A549 (cell line): ENCODE measurements around the gene UBE3B. TPM values are rescaled to one million over a fixed set of nuclear protein-coding genes. Genes with fewer than 3 reads are reported as not detected.

Experiments used
- ATAC-seq, 2 experiments: fragments of 200-7000 bp in 1 of 2; fragments of >200 bp in 1 of 2; cut with Nextera tagmentation in 1 of 2; cut with Tn5 transposase in 1 of 2; 3 replicates each; pipeline versions ENCODE4 v1.8.0 to v1.9.1; 2018 to 2020; ENCODE audit warnings: mild to moderate bottlenecking in 1 of 2, moderate library complexity in 1 of 2
- CTCF ChIA-PET: fragments of 300-600 bp; sonication (Branson Sonifier 250); formaldehyde crosslinking; extraction: SDS; loops from one replicate; lab custom pipeline; 2021; ENCODE audit warnings: antibody characterized with exemption, inconsistent platforms; lab: Yijun Ruan, JAX
- POLR2A ChIA-PET: fragments of 350-600 bp; formaldehyde crosslinking; extraction: SDS; loops from one replicate; lab custom pipeline; 2021; ENCODE audit warnings: antibody characterized with exemption, inconsistent platforms; lab: Yijun Ruan, JAX
- DNase-seq, 2 experiments: peaks; one replicate each; pipeline versions ENCODE4 v3.0.0 to v3.0.0-alpha.2; 2011 to 2016; ENCODE audit warnings: low read depth in 1 of 2, low spot score in 1 of 2
- FAIRE-seq: peaks from 2 replicates; lab custom pipeline; 2011; peaks lifted over from hg19 to GRCh38; lab: Jason Lieb, UNC
- H3K27ac ChIP-seq, 2 experiments: fragments of >200 bp; sonication (Bioruptor Twin); formaldehyde crosslinking; 3 replicates each; pipeline ENCODE4 v1.5.1; 2016 to 2017
- H3K4me1 ChIP-seq: fragments of >200 bp; sonication (Bioruptor Twin); formaldehyde crosslinking; 3 replicates; pipeline ENCODE4 v1.6.1; 2016
- H3K4me2 ChIP-seq: fragments of >200 bp; sonication (Bioruptor Twin); formaldehyde crosslinking; 3 replicates; pipeline ENCODE4 v1.6.1; 2016
- H3K4me3 ChIP-seq: fragments of >200 bp; sonication (Bioruptor Twin); formaldehyde crosslinking; 3 replicates; pipeline ENCODE4 v1.5.1; 2016
- H3K9me3 ChIP-seq: fragments of >200 bp; sonication (Bioruptor Twin); formaldehyde crosslinking; 3 replicates; pipeline ENCODE4 v1.6.1; 2016
- BHLHE40 ChIP-seq: IDR thresholded peaks from 2 replicates; pipeline ENCODE4 v1.6.1; 2012; ENCODE audit warnings: low read depth, low read length, inconsistent platforms
- CEBPB ChIP-seq, 2 experiments: fragments of >200 bp in 1 of 2; sonication (Bioruptor Twin) in 1 of 2; formaldehyde crosslinking in 1 of 2; IDR thresholded peaks; 2 replicates each; pipeline ENCODE4 v1.6.1; 2012 to 2016
- CHD4 ChIP-seq: fragments of 200-600 bp; sonication (generic); IDR thresholded peaks from 2 replicates; pipeline ENCODE4 v1.6.1; 2016; ENCODE audit warnings: antibody characterized with exemption, mild to moderate bottlenecking, borderline replicate concordance
- ESRRA ChIP-seq: fragments of 150-350 bp; IDR thresholded peaks from 2 replicates; pipeline ENCODE4 v1.6.1; 2014; ENCODE audit warnings: mild to moderate bottlenecking, low read length, borderline replicate concordance
- FOSB ChIP-seq: fragments of 250-450 bp; sonication (Bioruptor Pico); IDR thresholded peaks from 2 replicates; pipeline ENCODE4 v1.5.0; 2020; ENCODE audit warnings: mild to moderate bottlenecking, moderate library complexity
- FOXS1 ChIP-seq: fragments of 250-450 bp; sonication (Bioruptor Pico); IDR thresholded peaks from 2 replicates; pipeline ENCODE4 v1.5.0; 2020; ENCODE audit warnings: mild to moderate bottlenecking, moderate library complexity
- HEYL ChIP-seq: fragments of 250-450 bp; sonication (Bioruptor Pico); IDR thresholded peaks from 2 replicates; pipeline ENCODE4 v1.8.0; 2021; ENCODE audit warnings: mild to moderate bottlenecking, moderate library complexity
- HOXA7 ChIP-seq: fragments of 250-450 bp; sonication (Bioruptor Pico); IDR thresholded peaks from 2 replicates; pipeline ENCODE4 v1.5.0; 2020; ENCODE audit warnings: mild to moderate bottlenecking, moderate library complexity
- HOXB13 ChIP-seq: fragments of 250-450 bp; sonication (Bioruptor Pico); IDR thresholded peaks from 2 replicates; pipeline ENCODE4 v1.5.0; 2020; ENCODE audit warnings: low read depth, mild to moderate bottlenecking, moderate library complexity
- HOXB5 ChIP-seq: fragments of 250-450 bp; sonication (Bioruptor Pico); IDR thresholded peaks from 2 replicates; pipeline ENCODE4 v1.5.0; 2020; ENCODE audit warnings: mild to moderate bottlenecking, moderate library complexity
- JUNB ChIP-seq: fragments of >200 bp; sonication (Bioruptor Twin); formaldehyde crosslinking; IDR thresholded peaks from 2 replicates; pipeline ENCODE4 v1.6.1; 2016
- KDM1A ChIP-seq: fragments of 200-600 bp; sonication (generic); IDR thresholded peaks from 2 replicates; pipeline ENCODE4 v1.6.1; 2016; ENCODE audit warnings: low read depth, mild to moderate bottlenecking
- MAFK ChIP-seq: fragments of 450-650 bp; IDR thresholded peaks from 2 replicates; pipeline ENCODE4 v1.6.1; 2014; ENCODE audit not compliant: partially characterized antibody
- MYC ChIP-seq: IDR thresholded peaks from 2 replicates; pipeline ENCODE4 v1.6.1; 2012; ENCODE audit warnings: mild to moderate bottlenecking, inconsistent platforms, low read length, improper control_type of control experiment, borderline replicate concordance
- POLR2AphosphoS2 ChIP-seq: conservative IDR thresholded peaks from 2 replicates; pipeline ENCODE4 v1.6.1; 2012; ENCODE audit warnings: low read length, improper control_type of control experiment, inconsistent platforms
- RAD21 ChIP-seq, 2 experiments: fragments of >200 bp in 1 of 2; sonication (Bioruptor Twin) in 1 of 2; formaldehyde crosslinking in 1 of 2; IDR thresholded peaks in 1 of 2; conservative IDR thresholded peaks in 1 of 2; 2 replicates in 1 of 2; 3 replicates in 1 of 2; pipeline ENCODE4 v1.6.1; 2012 to 2018; ENCODE audit warnings: inconsistent platforms in 1 of 2
- RARB ChIP-seq: fragments of 250-450 bp; sonication (Bioruptor Pico); IDR thresholded peaks from 2 replicates; pipeline ENCODE4 v1.8.0; 2021; ENCODE audit warnings: mild to moderate bottlenecking, moderate library complexity
- RCOR1 ChIP-seq: fragments of 150-350 bp; IDR thresholded peaks from 2 replicates; pipeline ENCODE4 v1.6.1; 2014; ENCODE audit warnings: antibody characterized with exemption, low read length, low read depth
- RNF2 ChIP-seq: fragments of 200-600 bp; sonication (generic); IDR thresholded peaks from 2 replicates; pipeline ENCODE4 v1.6.1; 2016; ENCODE audit warnings: low read depth, mild to moderate bottlenecking, antibody characterized with exemption, moderate library complexity, borderline replicate concordance
- SMC3 ChIP-seq: fragments of >200 bp; sonication (Bioruptor Twin); formaldehyde crosslinking; IDR thresholded peaks from 3 replicates; pipeline ENCODE4 v1.6.1; 2018; ENCODE audit warnings: inconsistent platforms
- SREBF2 ChIP-seq: fragments of 450-650 bp; IDR thresholded peaks from 2 replicates; pipeline ENCODE4 v1.6.1; 2014; ENCODE audit warnings: mild to moderate bottlenecking, moderate library complexity
- TFCP2L1 ChIP-seq: fragments of 250-450 bp; sonication (Bioruptor Pico); IDR thresholded peaks from 2 replicates; pipeline ENCODE4 v1.5.0; 2021; ENCODE audit warnings: mild to moderate bottlenecking
- WGBS: methylation state at CpG from one replicate; pipeline ENCODE4 v1.1.6; 2017; ENCODE audit errors: missing lambda C conversion rate; 5-methylcytosine and 5-hydroxymethylcytosine counted together
- polyA plus RNA-seq, 4 experiments: library from polyadenylated mRNA; depleted of rRNA in 3 of 4; stranded (reverse); fragments of >200 nt; fragmentation: RNase III in 1 of 4; extraction: RNeasy Plus Mini Kit Qiagen cat#74134 plus additional on column Dnase treatment in 1 of 4; gene quantifications; 2 replicates in 3 of 4; 3 replicates in 1 of 4; pipeline ENCODE4 v1.2.3, GENCODE V29; 2011 to 2017
- TF ChIP-seq, protein P1 (sequence below): fragments of 450-650 bp; IDR thresholded peaks from 2 replicates; pipeline ENCODE4 v1.6.1; 2014; ENCODE audit warnings: antibody characterized with exemption
- TF ChIP-seq, protein P2 (sequence below): fragments of 250-450 bp; sonication (Bioruptor Pico); IDR thresholded peaks from 2 replicates; pipeline ENCODE4 v1.5.0; 2020; ENCODE audit warnings: low read depth, mild to moderate bottlenecking, moderate library complexity
- TF ChIP-seq, protein P3 (sequence below): fragments of 150-350 bp; IDR thresholded peaks from 2 replicates; pipeline ENCODE4 v1.6.1; 2014; ENCODE audit warnings: low read depth, mild to moderate bottlenecking, low read length
- TF ChIP-seq, protein P4 (sequence below): IDR thresholded peaks from 2 replicates; pipeline ENCODE4 v1.6.1; 2012
- TF ChIP-seq, protein P5 (sequence below): fragments of >200 bp; sonication (Bioruptor Twin); formaldehyde crosslinking; IDR thresholded peaks from 2 replicates; pipeline ENCODE4 v1.6.1; 2016

Gene UBE3B
- polyA plus RNA-seq, 2 of the 4 experiments (the other 2 are of a cell fraction), result 14.0 to 38.0 TPM

DNA sequence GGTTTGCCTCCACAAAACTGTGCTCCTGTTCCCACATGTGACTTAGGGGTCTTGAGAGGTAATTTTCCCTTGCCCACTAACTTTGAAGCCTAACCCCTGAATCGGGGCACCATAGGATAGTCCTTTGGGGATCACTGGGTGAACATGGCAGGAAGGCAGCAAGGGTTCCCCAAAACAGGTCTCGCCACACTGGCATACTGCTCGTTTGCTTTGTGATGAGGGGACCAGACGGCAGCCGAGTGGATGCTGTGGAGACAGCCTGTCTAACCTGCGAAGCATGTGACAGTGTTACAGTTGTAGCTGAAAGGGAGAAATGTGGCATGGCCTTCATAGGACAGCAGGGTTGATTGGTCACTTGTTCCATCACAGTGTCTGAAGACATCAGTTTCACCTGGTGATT, 42.4 kb downstream of the UBE3B start:
- POLR2A ChIA-PET, result interaction anchor here (1.5 kb wide), 1 partner anchor 194 kb away, joined by 4 read pairs; no protein-coding TSS in a partner anchor
- no peak overlapping the region for H3K27ac ChIP-seq
- FAIRE-seq, result no peak

DNA sequence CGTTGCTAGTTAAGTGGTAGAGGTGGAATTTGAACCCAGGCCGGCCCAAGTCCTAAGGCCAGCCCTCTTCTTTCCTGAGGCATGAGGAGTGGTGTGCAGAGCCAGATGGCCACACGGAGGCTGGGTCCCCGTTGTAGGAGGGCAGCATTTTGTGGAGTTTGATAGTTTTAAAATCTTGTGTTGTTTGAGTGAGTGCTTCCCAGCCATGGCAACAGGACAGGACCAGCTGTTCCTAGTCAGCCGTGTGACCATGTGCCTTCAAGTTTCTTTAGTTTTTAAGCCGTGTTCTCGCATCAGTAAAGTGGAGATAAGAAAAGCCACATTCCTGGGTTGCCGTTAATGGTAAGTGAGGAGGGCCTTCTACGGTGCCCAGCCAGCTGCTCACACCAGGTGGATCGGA, 44.4 kb downstream of the UBE3B start:
- no peaks in the 10 kb centered on the region for H3K4me1 ChIP-seq
- ChIA-PET CTCF (interaction anchor here (0.6 to 12.0 kb wide), 8 partner anchors 9 to 323 kb away, joined by 3 to 167 read pairs (median 4); no protein-coding TSS in a partner anchor), POLR2A (no interaction called here)
- no peak overlapping the region for H3K27ac ChIP-seq
- TF ChIP-seq CHD4 (no peak), POLR2AphosphoS2 (no peak), RAD21 (conservative IDR thresholded peaks at IDR 0.05 in 1 of 2, IDR thresholded peaks at IDR 0.05 in 1 of 2) (no peak), ESRRA (no peak), RCOR1 (no peak)
- TF ChIP-seq, protein P1, sequence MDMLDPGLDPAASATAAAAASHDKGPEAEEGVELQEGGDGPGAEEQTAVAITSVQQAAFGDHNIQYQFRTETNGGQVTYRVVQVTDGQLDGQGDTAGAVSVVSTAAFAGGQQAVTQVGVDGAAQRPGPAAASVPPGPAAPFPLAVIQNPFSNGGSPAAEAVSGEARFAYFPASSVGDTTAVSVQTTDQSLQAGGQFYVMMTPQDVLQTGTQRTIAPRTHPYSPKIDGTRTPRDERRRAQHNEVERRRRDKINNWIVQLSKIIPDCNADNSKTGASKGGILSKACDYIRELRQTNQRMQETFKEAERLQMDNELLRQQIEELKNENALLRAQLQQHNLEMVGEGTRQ, result no peak
- H3K4me3 ChIP-seq, result no peak overlapping the region
- FAIRE-seq, result no peak
- ATAC-seq, result no peak
- 86% methylated on average over 10 of the region's 10 CpGs for WGBS
- H3K4me2 ChIP-seq, result no peak overlapping the region
- DNase-seq, result no peak
- no peaks in the 10 kb centered on the region for H3K9me3 ChIP-seq

More for the DNA sequence above, 42.4 kb downstream of the UBE3B start:
- Histone ChIP-seq H3K4me1 (no peaks in the 10 kb centered on the region), H3K4me3 (no peak overlapping the region)
- no peak for TF ChIP-seq FOXS1 (CRISPR knock-in tag)
- TF ChIP-seq FOSB (CRISPR knock-in tag), result no peak
- TF ChIP-seq KDM1A, result no peak
- no peak for TF ChIP-seq HOXB5
- TF ChIP-seq TFCP2L1 (CRISPR knock-in tag), result no peak
- no peak for TF ChIP-seq RNF2
- TF ChIP-seq MAFK, result no peak
- no peak for TF ChIP-seq HOXB13
- TF ChIP-seq CEBPB (IDR thresholded peaks at IDR 0.05), result no peak
- no peak for TF ChIP-seq HEYL (CRISPR knock-in tag)
- TF ChIP-seq, protein P2, sequence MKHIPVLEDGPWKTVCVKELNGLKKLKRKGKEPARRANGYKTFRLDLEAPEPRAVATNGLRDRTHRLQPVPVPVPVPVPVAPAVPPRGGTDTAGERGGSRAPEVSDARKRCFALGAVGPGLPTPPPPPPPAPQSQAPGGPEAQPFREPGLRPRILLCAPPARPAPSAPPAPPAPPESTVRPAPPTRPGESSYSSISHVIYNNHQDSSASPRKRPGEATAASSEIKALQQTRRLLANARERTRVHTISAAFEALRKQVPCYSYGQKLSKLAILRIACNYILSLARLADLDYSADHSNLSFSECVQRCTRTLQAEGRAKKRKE (CRISPR knock-in tag), result no peak
- TF ChIP-seq MYC, result no peak
- TF ChIP-seq RARB (CRISPR knock-in tag), result no peak
- TF ChIP-seq, all 56 proteins: peak for 0
- WGBS, result 87% methylated on average over 6 of the region's 6 CpGs
- ATAC-seq (no peak), DNase-seq (no peak)
- Histone ChIP-seq H3K4me2 (no peak overlapping the region), H3K9me3 (no peaks in the 10 kb centered on the region)
- CTCF ChIA-PET, result interaction anchor here (0.7 to 12.0 kb wide), 21 partner anchors 10 to 326 kb away, joined by 3 to 167 read pairs (median 7); no protein-coding TSS in a partner anchor

DNA sequence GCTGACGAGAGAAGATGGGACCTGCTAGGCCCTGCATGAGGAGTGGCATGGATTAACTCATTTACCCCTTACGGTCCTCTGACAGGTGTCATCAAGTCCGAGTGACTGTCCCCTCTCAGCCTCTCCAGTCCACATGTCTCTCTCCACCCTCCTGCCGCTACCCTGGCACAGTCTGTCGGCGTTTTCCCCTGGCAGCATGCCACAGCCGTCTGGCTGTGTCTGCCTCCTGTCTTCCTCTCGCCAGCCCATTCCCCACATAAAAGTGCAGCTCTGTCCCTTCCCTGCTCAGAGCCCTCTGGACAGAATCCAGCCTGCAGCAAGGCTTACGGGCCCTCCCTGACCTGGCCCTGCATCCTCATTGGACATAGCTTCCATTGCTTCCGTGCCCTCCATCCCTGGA, 45.6 kb downstream of the UBE3B start:
- ChIA-PET POLR2A (no interaction called here), CTCF (interaction anchor here (0.9 to 12.0 kb wide), 5 partner anchors 10 to 253 kb away, joined by 3 to 167 read pairs (median 6); no protein-coding TSS in a partner anchor)
- Histone ChIP-seq H3K4me2 (no peak overlapping the region), H3K4me3 (no peak overlapping the region), H3K4me1 (no peaks in the 10 kb centered on the region), H3K9me3 (no peaks in the 10 kb centered on the region), H3K27ac (no peak overlapping the region)
- TF ChIP-seq RAD21 (conservative IDR thresholded peaks at IDR 0.05 in 1 of 2, IDR thresholded peaks at IDR 0.05 in 1 of 2) (no peak), HEYL (CRISPR knock-in tag) (no peak), JUNB (no peak), HOXA7 (no peak), KDM1A (no peak), SREBF2 (no peak), MYC (no peak), BHLHE40 (no peak), SMC3 (no peak)
- TF ChIP-seq, protein P3, sequence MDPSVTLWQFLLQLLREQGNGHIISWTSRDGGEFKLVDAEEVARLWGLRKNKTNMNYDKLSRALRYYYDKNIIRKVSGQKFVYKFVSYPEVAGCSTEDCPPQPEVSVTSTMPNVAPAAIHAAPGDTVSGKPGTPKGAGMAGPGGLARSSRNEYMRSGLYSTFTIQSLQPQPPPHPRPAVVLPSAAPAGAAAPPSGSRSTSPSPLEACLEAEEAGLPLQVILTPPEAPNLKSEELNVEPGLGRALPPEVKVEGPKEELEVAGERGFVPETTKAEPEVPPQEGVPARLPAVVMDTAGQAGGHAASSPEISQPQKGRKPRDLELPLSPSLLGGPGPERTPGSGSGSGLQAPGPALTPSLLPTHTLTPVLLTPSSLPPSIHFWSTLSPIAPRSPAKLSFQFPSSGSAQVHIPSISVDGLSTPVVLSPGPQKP, result no peak
- TF ChIP-seq, protein P4, sequence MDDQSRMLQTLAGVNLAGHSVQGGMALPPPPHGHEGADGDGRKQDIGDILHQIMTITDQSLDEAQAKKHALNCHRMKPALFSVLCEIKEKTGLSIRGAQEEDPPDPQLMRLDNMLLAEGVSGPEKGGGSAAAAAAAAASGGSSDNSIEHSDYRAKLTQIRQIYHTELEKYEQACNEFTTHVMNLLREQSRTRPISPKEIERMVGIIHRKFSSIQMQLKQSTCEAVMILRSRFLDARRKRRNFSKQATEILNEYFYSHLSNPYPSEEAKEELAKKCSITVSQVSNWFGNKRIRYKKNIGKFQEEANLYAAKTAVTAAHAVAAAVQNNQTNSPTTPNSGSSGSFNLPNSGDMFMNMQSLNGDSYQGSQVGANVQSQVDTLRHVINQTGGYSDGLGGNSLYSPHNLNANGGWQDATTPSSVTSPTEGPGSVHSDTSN, result no peak
- TF ChIP-seq, protein P5, sequence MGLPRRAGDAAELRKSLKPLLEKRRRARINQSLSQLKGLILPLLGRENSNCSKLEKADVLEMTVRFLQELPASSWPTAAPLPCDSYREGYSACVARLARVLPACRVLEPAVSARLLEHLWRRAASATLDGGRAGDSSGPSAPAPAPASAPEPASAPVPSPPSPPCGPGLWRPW, result no peak
- DNase-seq, result no peak
- no peak for FAIRE-seq
- ATAC-seq, result no peak
- whole genome bisulfite sequencing, result 84% methylated on average over 10 of the region's 10 CpGs
